Neural progenitor cell (in vitro differentiated cells): ENCODE measurements around the gene MOG.

Source experiments
- CTCF ChIP-seq: fragments of 200-600 bp; sonication (generic); IDR thresholded peaks from 2 replicates; pipeline ENCODE4 v1.5.1; 2017; ENCODE audit warnings: antibody characterized with exemption, mild to moderate bottlenecking
- EZH2 ChIP-seq: fragments of 200-600 bp; sonication (generic); IDR thresholded peaks from 2 replicates; pipeline ENCODE4 v1.6.1; 2017; ENCODE audit warnings: antibody characterized with exemption, mild to moderate bottlenecking, moderate library complexity
- EZH2phosphoT487 ChIP-seq: fragments of 200-600 bp; sonication (generic); IDR thresholded peaks from 2 replicates; pipeline ENCODE4 v1.6.1; 2017; ENCODE audit warnings: antibody characterized with exemption

- TF ChIP-seq CTCF (no peak), EZH2 (no peak), EZH2phosphoT487 (no peak)
These were observed 6.6 kb downstream of the MOG start for GRCh38 chr6:29663300-29664042.
